ENCODE measurements around the gene FRMD4A.

FRMD4A gene

DNA sequence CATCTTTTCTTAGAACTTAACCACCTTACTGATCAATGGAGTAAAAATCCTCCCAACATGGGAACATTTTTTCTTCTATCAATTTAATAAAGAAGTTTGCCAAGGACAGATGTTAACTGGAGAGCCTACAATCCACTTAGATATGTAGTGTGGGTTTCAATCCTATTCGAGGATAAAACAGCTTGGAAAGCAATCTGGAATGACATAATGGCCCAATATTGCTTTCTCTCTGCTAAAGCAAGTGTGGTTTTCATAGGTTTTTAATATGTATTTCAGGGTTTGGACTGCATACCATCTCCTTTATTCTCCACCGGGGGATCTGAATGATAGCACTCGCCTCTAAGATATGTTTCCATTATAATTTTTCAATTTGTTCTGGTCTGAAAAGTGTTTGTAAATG, 594.2 kb downstream of the FRMD4A start:
- Histone ChIP-seq H3K27me3 (ENCODE audit: insufficient read depth, poor library complexity, severe bottlenecking) (no peaks in the 10 kb centered on the region), H3K4me3 (replicated peaks; ENCODE audit: insufficient read depth, low read length) (no peak overlapping the region), H3K27ac (replicated peaks) (no peak overlapping the region)
- TF ChIP-seq POLR2AphosphoS5 (IDR thresholded peaks at IDR 0.05; ENCODE audit: low read depth) (no peak), SPI1 (IDR thresholded peaks at IDR 0.05; ENCODE audit: borderline replicate concordance, low read depth) (no peak)
- TF ChIP-seq, protein P1, sequence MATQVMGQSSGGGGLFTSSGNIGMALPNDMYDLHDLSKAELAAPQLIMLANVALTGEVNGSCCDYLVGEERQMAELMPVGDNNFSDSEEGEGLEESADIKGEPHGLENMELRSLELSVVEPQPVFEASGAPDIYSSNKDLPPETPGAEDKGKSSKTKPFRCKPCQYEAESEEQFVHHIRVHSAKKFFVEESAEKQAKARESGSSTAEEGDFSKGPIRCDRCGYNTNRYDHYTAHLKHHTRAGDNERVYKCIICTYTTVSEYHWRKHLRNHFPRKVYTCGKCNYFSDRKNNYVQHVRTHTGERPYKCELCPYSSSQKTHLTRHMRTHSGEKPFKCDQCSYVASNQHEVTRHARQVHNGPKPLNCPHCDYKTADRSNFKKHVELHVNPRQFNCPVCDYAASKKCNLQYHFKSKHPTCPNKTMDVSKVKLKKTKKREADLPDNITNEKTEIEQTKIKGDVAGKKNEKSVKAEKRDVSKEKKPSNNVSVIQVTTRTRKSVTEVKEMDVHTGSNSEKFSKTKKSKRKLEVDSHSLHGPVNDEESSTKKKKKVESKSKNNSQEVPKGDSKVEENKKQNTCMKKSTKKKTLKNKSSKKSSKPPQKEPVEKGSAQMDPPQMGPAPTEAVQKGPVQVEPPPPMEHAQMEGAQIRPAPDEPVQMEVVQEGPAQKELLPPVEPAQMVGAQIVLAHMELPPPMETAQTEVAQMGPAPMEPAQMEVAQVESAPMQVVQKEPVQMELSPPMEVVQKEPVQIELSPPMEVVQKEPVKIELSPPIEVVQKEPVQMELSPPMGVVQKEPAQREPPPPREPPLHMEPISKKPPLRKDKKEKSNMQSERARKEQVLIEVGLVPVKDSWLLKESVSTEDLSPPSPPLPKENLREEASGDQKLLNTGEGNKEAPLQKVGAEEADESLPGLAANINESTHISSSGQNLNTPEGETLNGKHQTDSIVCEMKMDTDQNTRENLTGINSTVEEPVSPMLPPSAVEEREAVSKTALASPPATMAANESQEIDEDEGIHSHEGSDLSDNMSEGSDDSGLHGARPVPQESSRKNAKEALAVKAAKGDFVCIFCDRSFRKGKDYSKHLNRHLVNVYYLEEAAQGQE (IDR thresholded peaks at IDR 0.05; ENCODE audit: insufficient replicate concordance, low read depth) = no peak
- DNase-seq (ENCODE audit: low read depth in 1 of 2, low spot score in 1 of 2) = no peak

DNA sequence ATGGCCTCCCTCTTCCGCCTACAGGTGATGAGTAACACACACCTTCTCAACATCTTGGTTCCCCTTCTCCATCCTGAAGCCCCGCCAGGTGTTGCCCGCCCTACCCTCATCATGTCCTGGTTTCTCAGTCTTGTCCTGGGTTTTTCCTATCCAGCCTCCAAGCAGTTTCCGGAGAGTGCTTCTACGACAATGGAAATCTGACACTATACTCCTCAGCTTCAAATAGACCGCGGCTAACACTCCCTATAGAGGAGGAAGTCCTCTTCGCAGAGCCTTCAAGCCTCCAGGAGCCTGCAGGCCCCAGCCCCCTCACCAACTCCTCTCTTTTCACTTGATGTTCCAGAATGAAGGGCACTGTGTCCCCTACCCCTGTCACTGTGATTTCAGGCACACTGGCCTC, 596.6 kb downstream of the FRMD4A start:
- no peak for DNase-seq (ENCODE audit: low read depth in 1 of 2, low spot score in 1 of 2)
- Histone ChIP-seq H3K4me3 (replicated peaks; ENCODE audit: insufficient read depth, low read length) (no peak overlapping the region), H3K27ac (replicated peaks) (no peak overlapping the region), H3K27me3 (ENCODE audit: insufficient read depth, poor library complexity, severe bottlenecking) (no peaks in the 10 kb centered on the region)
- no peak for TF ChIP-seq SPI1 (IDR thresholded peaks at IDR 0.05; ENCODE audit: borderline replicate concordance, low read depth)
- TF ChIP-seq, protein P1 (IDR thresholded peaks at IDR 0.05; ENCODE audit: insufficient replicate concordance, low read depth) = no peak
- no peak for TF ChIP-seq POLR2AphosphoS5 (IDR thresholded peaks at IDR 0.05; ENCODE audit: low read depth)
- TF ChIP-seq, protein P2, sequence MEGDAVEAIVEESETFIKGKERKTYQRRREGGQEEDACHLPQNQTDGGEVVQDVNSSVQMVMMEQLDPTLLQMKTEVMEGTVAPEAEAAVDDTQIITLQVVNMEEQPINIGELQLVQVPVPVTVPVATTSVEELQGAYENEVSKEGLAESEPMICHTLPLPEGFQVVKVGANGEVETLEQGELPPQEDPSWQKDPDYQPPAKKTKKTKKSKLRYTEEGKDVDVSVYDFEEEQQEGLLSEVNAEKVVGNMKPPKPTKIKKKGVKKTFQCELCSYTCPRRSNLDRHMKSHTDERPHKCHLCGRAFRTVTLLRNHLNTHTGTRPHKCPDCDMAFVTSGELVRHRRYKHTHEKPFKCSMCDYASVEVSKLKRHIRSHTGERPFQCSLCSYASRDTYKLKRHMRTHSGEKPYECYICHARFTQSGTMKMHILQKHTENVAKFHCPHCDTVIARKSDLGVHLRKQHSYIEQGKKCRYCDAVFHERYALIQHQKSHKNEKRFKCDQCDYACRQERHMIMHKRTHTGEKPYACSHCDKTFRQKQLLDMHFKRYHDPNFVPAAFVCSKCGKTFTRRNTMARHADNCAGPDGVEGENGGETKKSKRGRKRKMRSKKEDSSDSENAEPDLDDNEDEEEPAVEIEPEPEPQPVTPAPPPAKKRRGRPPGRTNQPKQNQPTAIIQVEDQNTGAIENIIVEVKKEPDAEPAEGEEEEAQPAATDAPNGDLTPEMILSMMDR (IDR thresholded peaks at IDR 0.05; ENCODE audit: insufficient read depth, low read length) = no peak
- no peak for TF ChIP-seq GABPA (IDR thresholded peaks at IDR 0.05; ENCODE audit: low read depth)

DNA sequence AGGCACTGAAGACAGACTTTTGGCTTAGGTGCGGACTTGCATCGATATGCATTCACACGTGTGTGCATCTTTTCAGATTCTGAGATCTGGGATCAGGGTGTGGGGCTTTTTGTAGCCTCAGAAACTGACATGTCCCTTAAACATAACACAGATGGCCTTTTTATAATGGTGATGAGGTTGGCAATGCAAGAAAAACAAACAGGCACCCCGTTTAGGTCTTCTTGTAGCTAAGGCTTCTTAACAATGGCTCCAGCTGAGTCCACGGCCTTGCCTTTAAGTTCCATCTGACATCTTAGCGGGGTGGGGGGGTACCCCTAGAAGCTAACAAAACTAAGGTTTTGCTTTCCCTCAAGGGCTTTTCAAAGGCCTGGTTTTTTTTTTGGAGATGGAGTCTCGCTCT, 597.7 kb downstream of the FRMD4A start:
- no peak overlapping the region for H3K27ac ChIP-seq (replicated peaks)
- no peak for DNase-seq (ENCODE audit: low read depth in 1 of 2, low spot score in 1 of 2)
- H3K4me3 ChIP-seq (replicated peaks; ENCODE audit: insufficient read depth, low read length) = no peak overlapping the region
- TF ChIP-seq, protein P2 (IDR thresholded peaks at IDR 0.05; ENCODE audit: insufficient read depth, low read length) = no peak
- no peak for TF ChIP-seq GABPA (IDR thresholded peaks at IDR 0.05; ENCODE audit: low read depth)
- no peak for TF ChIP-seq POLR2AphosphoS5 (IDR thresholded peaks at IDR 0.05; ENCODE audit: low read depth)
- TF ChIP-seq, protein P1 (IDR thresholded peaks at IDR 0.05; ENCODE audit: insufficient replicate concordance, low read depth) = no peak
- no peak for TF ChIP-seq SPI1 (IDR thresholded peaks at IDR 0.05; ENCODE audit: borderline replicate concordance, low read depth)
- no peaks in the 10 kb centered on the region for H3K27me3 ChIP-seq (ENCODE audit: insufficient read depth, poor library complexity, severe bottlenecking)

All from HL-60 (cell line).